GM18502 (cell line): ENCODE data around the gene MYLK.
"Not testable (repeated sequence)": the region's sequence is repeated elsewhere in the genome, so short reads cannot be mapped to it uniquely, and the experiment has no call there.

ENCODE experiments used
- ATAC-seq: cut with Tn5 transposase; IDR thresholded peaks from one replicate; pipeline ENCODE4 v1.9.1; 2021; ENCODE audit warnings: mild to moderate bottlenecking; ENCODE audit not compliant: unreplicated experiment, poor library complexity

The MYLK gene

GRCh38 chr3:123758081-123758564 lies 126.0 kb downstream of the MYLK start:
- no peak for ATAC-seq

- ATAC-seq, result no peak
Observed at GRCh38 chr3:123757281-123757940, 126.7 kb downstream of the MYLK start.

GRCh38 chr3:123755501-123755900 lies 128.6 kb downstream of the MYLK start:
- ATAC-seq, result no peak

GRCh38 chr3:123755085-123755484 lies 129.0 kb downstream of the MYLK start:
- no peak for ATAC-seq

GRCh38 chr3:123753286-123753685 lies 130.8 kb downstream of the MYLK start:
- no peak for ATAC-seq

- ATAC-seq, result no peak
Observed at GRCh38 chr3:123752228-123752627, 131.9 kb downstream of the MYLK start.

GRCh38 chr3:123751433-123751832 lies 132.7 kb downstream of the MYLK start:
- ATAC-seq, result no peak

GRCh38 chr3:123750659-123751420 lies 133.3 kb downstream of the MYLK start:
- ATAC-seq, result no peak

- ATAC-seq, result no peak
Observed at GRCh38 chr3:123750209-123750608, 133.9 kb downstream of the MYLK start.

- no peak for ATAC-seq
Observed at GRCh38 chr3:123749711-123750110, 134.4 kb downstream of the MYLK start.

GRCh38 chr3:123745184-123745855 lies 138.8 kb downstream of the MYLK start:
- no peak for ATAC-seq

GRCh38 chr3:123744064-123744463 lies 140.1 kb downstream of the MYLK start:
- no peak for ATAC-seq

GRCh38 chr3:123743121-123743520 lies 141.0 kb downstream of the MYLK start:
- no peak for ATAC-seq

GRCh38 chr3:123741041-123741511 lies 143.1 kb downstream of the MYLK start:
- ATAC-seq, result no peak

GRCh38 chr3:123740391-123740822 lies 143.7 kb downstream of the MYLK start:
- no peak for ATAC-seq

- no peak for ATAC-seq
Observed at GRCh38 chr3:123739754-123740153, 144.4 kb downstream of the MYLK start.

- no peak for ATAC-seq
Observed at GRCh38 chr3:123739106-123739505, 145.0 kb downstream of the MYLK start.

- ATAC-seq, result not testable (repeated sequence)
Observed at GRCh38 chr3:123738522-123738921, 145.6 kb downstream of the MYLK start.

- ATAC-seq, result no peak
Observed at GRCh38 chr3:123737168-123737567, 147.0 kb downstream of the MYLK start.

- ATAC-seq, result no peak
Observed at GRCh38 chr3:123735456-123735855, 148.7 kb downstream of the MYLK start.

- no peak for ATAC-seq
Observed at GRCh38 chr3:123734527-123734902, 149.6 kb downstream of the MYLK start.
